ENCODE data around the gene PDP2.

GRCh38 chr16:66889622-66890021 is 9.3 kb downstream of the PDP2 start:
- TF ChIP-seq CTCF (IDR thresholded peaks at IDR 0.05) (no peak), POLR2AphosphoS5 (IDR thresholded peaks at IDR 0.05) (no peak), POLR2A (IDR thresholded peaks at IDR 0.05) (no peak)

Data from transverse colon (tissue), 4 donors.